NK-92 treated with Interleukin-12 subunit alpha and Interleukin-12 subunit beta, amount 100 ng/mL, for 24 hours (cell line): ENCODE data around the gene ANKRD11.
"Not testable (repeated sequence)": the region's sequence is repeated elsewhere in the genome, so short reads cannot be mapped to it uniquely, and the experiment has no call there.

Source experiments
- DNase-seq: peaks from one replicate; lab custom pipeline; 2025; lab: John Stamatoyannopoulos, UW

Gene ANKRD11

GRCh38 chr16:89478576-89479221 is 11.7 kb downstream of the ANKRD11 start:
- DNase-seq = no peak

GRCh38 chr16:89476811-89477261 is 13.5 kb downstream of the ANKRD11 start:
- no peak for DNase-seq

- no peak for DNase-seq
Observed at GRCh38 chr16:89476379-89476778, 14.0 kb downstream of the ANKRD11 start.

- no peak for DNase-seq
Observed at GRCh38 chr16:89475144-89475543, 15.2 kb downstream of the ANKRD11 start.

- DNase-seq = no peak
Observed at GRCh38 chr16:89473791-89474414, 16.5 kb downstream of the ANKRD11 start.

- no peak for DNase-seq
Observed at GRCh38 chr16:89473136-89473712, 17.1 kb downstream of the ANKRD11 start.

- no peak for DNase-seq
Observed at GRCh38 chr16:89472711-89473075, 17.7 kb downstream of the ANKRD11 start.

GRCh38 chr16:89467382-89467781 is 23.0 kb downstream of the ANKRD11 start:
- no peak for DNase-seq

GRCh38 chr16:89466920-89467319 is 23.4 kb downstream of the ANKRD11 start:
- no peak for DNase-seq

GRCh38 chr16:89463312-89463711 is 27.0 kb downstream of the ANKRD11 start:
- not testable (repeated sequence) for DNase-seq

- not testable (repeated sequence) for DNase-seq
Observed at GRCh38 chr16:89462639-89463038, 27.7 kb downstream of the ANKRD11 start.

GRCh38 chr16:89461890-89462289 is 28.5 kb downstream of the ANKRD11 start:
- not testable (repeated sequence) for DNase-seq

- no peak for DNase-seq
Observed at GRCh38 chr16:89460556-89460955, 29.8 kb downstream of the ANKRD11 start.

- DNase-seq = no peak
Observed at GRCh38 chr16:89458967-89459366, 31.4 kb downstream of the ANKRD11 start.

GRCh38 chr16:89458551-89458950 is 31.8 kb downstream of the ANKRD11 start:
- DNase-seq = no peak

- no peak for DNase-seq
Observed at GRCh38 chr16:89456419-89456959, 33.9 kb downstream of the ANKRD11 start.

- no peak for DNase-seq
Observed at GRCh38 chr16:89455692-89456091, 34.7 kb downstream of the ANKRD11 start.

GRCh38 chr16:89455178-89455577 is 35.2 kb downstream of the ANKRD11 start:
- DNase-seq = no peak

GRCh38 chr16:89454378-89455125 is 35.8 kb downstream of the ANKRD11 start:
- DNase-seq = not testable (repeated sequence)

GRCh38 chr16:89453501-89454321 is 36.6 kb downstream of the ANKRD11 start:
- DNase-seq = no peak

- no peak for DNase-seq
Observed at GRCh38 chr16:89452925-89453324, 37.4 kb downstream of the ANKRD11 start.

- no peak for DNase-seq
Observed at GRCh38 chr16:89452241-89452640, 38.1 kb downstream of the ANKRD11 start.
